ENCODE data around the gene CLMN. TPM values are rescaled to one million over a fixed set of nuclear protein-coding genes. Genes with fewer than 3 reads are reported as not detected.

CLMN gene
- total RNA-seq, 4 donors from 2014 or later = 3.8 to 10.0 (median 5.3) TPM

GRCh38 chr14:95150910-95151309 is 168.8 kb downstream of the CLMN start:
- H3K4me1 ChIP-seq = peaks cover 20 to 97% (median 29%) of the 10 kb centered on the region in 3 donors
- H3K27ac ChIP-seq = no peak overlapping the region
- H3K4me3 ChIP-seq = no peak overlapping the region
- H3K27me3 ChIP-seq = no peaks in the 10 kb centered on the region
- no peak for ATAC-seq
- H3K36me3 ChIP-seq = no peaks in the 10 kb centered on the region
- 45 to 65% methylated on average over 2 of the region's 2 CpGs for WGBS, 2 donors (ENCODE audit: low coverage in 1 of 2)
- TF ChIP-seq EP300 (IDR thresholded peaks at IDR 0.05) (no peak), POLR2A (IDR thresholded peaks at IDR 0.05) (no peak), CTCF (IDR thresholded peaks at IDR 0.05) (no peak), POLR2AphosphoS5 (IDR thresholded peaks at IDR 0.05) (no peak)
- no peaks in the 10 kb centered on the region for H3K9me3 ChIP-seq

GRCh38 chr14:95149441-95149840 is 170.3 kb downstream of the CLMN start:
- H3K36me3 ChIP-seq = no peaks in the 10 kb centered on the region
- ATAC-seq = no peak
- H3K27me3 ChIP-seq = no peaks in the 10 kb centered on the region
- no peak for TF ChIP-seq POLR2AphosphoS5 (IDR thresholded peaks at IDR 0.05)
- no peak for TF ChIP-seq POLR2A (IDR thresholded peaks at IDR 0.05)
- TF ChIP-seq EP300 (IDR thresholded peaks at IDR 0.05) = no peak
- no peak for TF ChIP-seq CTCF (IDR thresholded peaks at IDR 0.05)
- H3K9me3 ChIP-seq = peaks cover 0 to 9% (median 0%) of the 10 kb centered on the region in 3 donors
- WGBS, 2 donors (ENCODE audit: low coverage in 1 of 2) = 49 to 59% methylated on average over 3 of the region's 3 CpGs
- H3K4me1 ChIP-seq = peaks cover 15 to 82% (median 29%) of the 10 kb centered on the region in 3 donors
- no peak overlapping the region for H3K4me3 ChIP-seq
- peak overlapping the region in 1 of 4 donors; percentile 55 for H3K27ac ChIP-seq

GRCh38 chr14:95147597-95147996 is 172.1 kb downstream of the CLMN start:
- Histone ChIP-seq H3K27me3 (no peaks in the 10 kb centered on the region), H3K9me3 (peaks cover 0 to 9% (median 0%) of the 10 kb centered on the region in 3 donors), H3K27ac (peak overlapping the region in 1 of 4 donors; percentile 55), H3K4me3 (no peak overlapping the region), H3K4me1 (peaks cover 15 to 79% (median 25%) of the 10 kb centered on the region in 3 donors), H3K36me3 (no peaks in the 10 kb centered on the region)
- 90 to 95% methylated on average over 5 to 7 of the region's 7 CpGs for WGBS, 2 donors (ENCODE audit: low coverage in 1 of 2)
- TF ChIP-seq EP300 (IDR thresholded peaks at IDR 0.05) = no peak
- ATAC-seq = no peak

- H3K9me3 ChIP-seq = peaks cover 0 to 9% (median 0%) of the 10 kb centered on the region in 3 donors
- H3K27me3 ChIP-seq = no peaks in the 10 kb centered on the region
- no peak overlapping the region for H3K4me3 ChIP-seq
- TF ChIP-seq POLR2AphosphoS5 (IDR thresholded peaks at IDR 0.05) = no peak
- TF ChIP-seq POLR2A (IDR thresholded peaks at IDR 0.05) = no peak
- no peak for TF ChIP-seq EP300 (IDR thresholded peaks at IDR 0.05)
- no peak for TF ChIP-seq CTCF (IDR thresholded peaks at IDR 0.05)
- 81 to 88% methylated on average over 4 to 5 of the region's 10 CpGs for whole genome bisulfite sequencing, 2 donors (ENCODE audit: low coverage in 1 of 2)
- no peaks in the 10 kb centered on the region for H3K36me3 ChIP-seq
- peaks cover 19 to 79% (median 21%) of the 10 kb centered on the region in 3 donors for H3K4me1 ChIP-seq
- no peak overlapping the region for H3K27ac ChIP-seq
- no peak for ATAC-seq
Observed at GRCh38 chr14:95146079-95146771, 173.5 kb downstream of the CLMN start.

GRCh38 chr14:95144849-95145248 is 174.9 kb downstream of the CLMN start:
- no peak overlapping the region for H3K27ac ChIP-seq
- H3K4me1 ChIP-seq = peaks cover 26 to 79% (median 27%) of the 10 kb centered on the region in 3 donors

More at GRCh38 chr14:95144849-95145248, 174.9 kb downstream of the CLMN start:
- Histone ChIP-seq H3K36me3 (no peaks in the 10 kb centered on the region), H3K4me3 (no peak overlapping the region), H3K9me3 (peaks cover 0 to 9% (median 0%) of the 10 kb centered on the region in 3 donors), H3K27me3 (no peaks in the 10 kb centered on the region)
- TF ChIP-seq POLR2A (IDR thresholded peaks at IDR 0.05) (no peak), POLR2AphosphoS5 (IDR thresholded peaks at IDR 0.05) (no peak), CTCF (IDR thresholded peaks at IDR 0.05) (no peak), EP300 (IDR thresholded peaks at IDR 0.05) (no peak)
- no peak for ATAC-seq
- 88 to 93% methylated on average over 2 of the region's 2 CpGs for WGBS, 2 donors (ENCODE audit: low coverage in 1 of 2)

Measured in gastroesophageal sphincter (tissue), 4 donors.